ENCODE data around the gene ZEB2. TPM values are rescaled to one million over a fixed set of nuclear protein-coding genes. Genes with fewer than 3 reads are reported as not detected.

The ZEB2 gene
- total RNA-seq, 1 donor from 2014 or later: 0.26 TPM

DNA sequence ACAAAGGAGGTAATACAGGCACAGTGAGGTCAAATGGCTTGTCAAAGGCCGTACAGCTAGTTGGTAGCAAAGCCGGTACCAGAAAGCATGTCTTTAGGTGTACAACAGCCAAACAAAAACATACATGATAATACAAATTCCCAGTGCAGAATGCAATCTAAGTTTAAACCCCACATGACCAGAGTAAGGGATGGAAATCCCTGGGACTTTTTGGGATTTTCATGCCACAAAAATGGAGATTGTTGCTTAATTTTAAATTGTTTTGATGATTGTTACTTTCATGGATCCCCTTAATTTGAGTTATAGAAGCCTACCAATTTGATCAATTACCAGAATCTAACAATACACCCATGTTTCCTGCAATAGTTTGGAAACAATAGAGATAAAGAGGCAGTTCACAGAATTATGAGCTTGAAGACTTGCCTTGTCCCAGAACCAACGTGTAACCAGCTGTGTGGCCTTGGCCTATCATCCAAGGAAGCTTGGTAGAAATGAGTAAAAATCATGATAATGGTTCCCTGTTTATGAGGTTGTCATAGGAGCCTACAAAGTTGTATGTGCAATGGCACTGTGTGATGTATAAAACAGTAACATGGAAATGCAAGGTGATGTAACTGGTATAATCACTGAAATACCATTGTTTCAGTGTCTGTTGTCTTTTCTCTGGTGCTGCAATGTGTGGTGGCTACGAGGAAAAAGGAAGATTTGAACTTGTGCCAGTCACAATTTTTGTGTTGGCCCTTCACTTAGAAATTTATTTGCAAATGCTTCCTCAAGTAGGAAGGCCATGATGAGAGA lies 85.3 kb downstream of the ZEB2 start:
- no peak overlapping the region for H3K4me3 ChIP-seq (ENCODE audit: low read depth, low read length)
- FAIRE-seq (no peak), DNase-seq (ENCODE audit: low read depth) (no peak)
- peaks cover 2% of the 10 kb centered on the region for H3K27me3 ChIP-seq (ENCODE audit: control insufficient read depth, insufficient read depth, low read length)
- H3K36me3 ChIP-seq (ENCODE audit: control insufficient read depth, insufficient read depth, low read length): no peaks in the 10 kb centered on the region
- TF ChIP-seq, protein P1, sequence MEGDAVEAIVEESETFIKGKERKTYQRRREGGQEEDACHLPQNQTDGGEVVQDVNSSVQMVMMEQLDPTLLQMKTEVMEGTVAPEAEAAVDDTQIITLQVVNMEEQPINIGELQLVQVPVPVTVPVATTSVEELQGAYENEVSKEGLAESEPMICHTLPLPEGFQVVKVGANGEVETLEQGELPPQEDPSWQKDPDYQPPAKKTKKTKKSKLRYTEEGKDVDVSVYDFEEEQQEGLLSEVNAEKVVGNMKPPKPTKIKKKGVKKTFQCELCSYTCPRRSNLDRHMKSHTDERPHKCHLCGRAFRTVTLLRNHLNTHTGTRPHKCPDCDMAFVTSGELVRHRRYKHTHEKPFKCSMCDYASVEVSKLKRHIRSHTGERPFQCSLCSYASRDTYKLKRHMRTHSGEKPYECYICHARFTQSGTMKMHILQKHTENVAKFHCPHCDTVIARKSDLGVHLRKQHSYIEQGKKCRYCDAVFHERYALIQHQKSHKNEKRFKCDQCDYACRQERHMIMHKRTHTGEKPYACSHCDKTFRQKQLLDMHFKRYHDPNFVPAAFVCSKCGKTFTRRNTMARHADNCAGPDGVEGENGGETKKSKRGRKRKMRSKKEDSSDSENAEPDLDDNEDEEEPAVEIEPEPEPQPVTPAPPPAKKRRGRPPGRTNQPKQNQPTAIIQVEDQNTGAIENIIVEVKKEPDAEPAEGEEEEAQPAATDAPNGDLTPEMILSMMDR (IDR thresholded peaks at IDR 0.05; ENCODE audit: insufficient read depth, low read length, severe bottlenecking): no peak

DNA sequence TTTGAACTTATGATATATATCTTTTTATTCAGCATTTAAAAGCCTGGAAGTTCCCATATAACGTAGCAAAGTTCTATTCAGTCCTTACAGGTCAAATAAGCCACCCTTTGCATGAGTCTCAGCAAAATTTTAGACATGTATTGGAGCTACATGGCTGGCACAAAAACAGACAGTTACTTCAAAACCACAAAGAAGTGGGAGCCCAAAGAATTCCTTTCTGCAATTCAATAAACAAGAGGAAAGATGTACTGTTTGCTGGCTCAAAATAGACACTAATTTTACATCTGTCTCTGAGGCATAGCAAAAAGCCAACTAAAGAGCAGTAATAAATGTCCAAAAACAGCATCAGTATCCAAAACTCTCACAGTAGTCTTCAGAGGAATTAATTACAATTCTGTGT lies 87.0 kb downstream of the ZEB2 start:
- no peaks in the 10 kb centered on the region for H3K36me3 ChIP-seq (ENCODE audit: control insufficient read depth, insufficient read depth, low read length)
- FAIRE-seq (no peak), DNase-seq (ENCODE audit: low read depth) (no peak)
- peaks cover 2% of the 10 kb centered on the region for H3K27me3 ChIP-seq (ENCODE audit: control insufficient read depth, insufficient read depth, low read length)
- no peak overlapping the region for H3K4me3 ChIP-seq (ENCODE audit: low read depth, low read length)
- TF ChIP-seq, protein P1 (IDR thresholded peaks at IDR 0.05; ENCODE audit: insufficient read depth, low read length, severe bottlenecking): no peak

DNA sequence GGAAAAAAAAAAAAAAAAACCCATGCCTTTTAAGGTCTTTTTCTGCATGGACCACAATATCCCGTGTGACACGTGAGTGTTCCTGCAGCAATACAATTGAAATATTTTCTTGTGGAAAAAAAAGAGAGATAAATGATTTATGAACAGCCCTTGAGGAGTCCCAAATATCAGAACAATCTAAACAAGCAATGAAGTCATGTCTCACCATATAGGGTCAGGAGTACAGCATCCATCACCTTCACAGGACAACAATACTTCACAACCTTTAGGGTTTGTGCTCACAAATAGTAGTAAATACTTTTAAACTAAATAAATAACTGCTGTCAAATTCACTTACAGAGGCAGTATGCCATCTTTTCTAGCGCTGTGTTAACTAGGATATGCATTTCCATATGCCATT lies 87.9 kb downstream of the ZEB2 start:
- peaks cover 2% of the 10 kb centered on the region for H3K27me3 ChIP-seq (ENCODE audit: control insufficient read depth, insufficient read depth, low read length)
- H3K36me3 ChIP-seq (ENCODE audit: control insufficient read depth, insufficient read depth, low read length): no peaks in the 10 kb centered on the region
- FAIRE-seq (no peak), DNase-seq (ENCODE audit: low read depth) (no peak)
- TF ChIP-seq, protein P1 (IDR thresholded peaks at IDR 0.05; ENCODE audit: insufficient read depth, low read length, severe bottlenecking): no peak
- H3K4me3 ChIP-seq (ENCODE audit: low read depth, low read length): no peak overlapping the region

DNA sequence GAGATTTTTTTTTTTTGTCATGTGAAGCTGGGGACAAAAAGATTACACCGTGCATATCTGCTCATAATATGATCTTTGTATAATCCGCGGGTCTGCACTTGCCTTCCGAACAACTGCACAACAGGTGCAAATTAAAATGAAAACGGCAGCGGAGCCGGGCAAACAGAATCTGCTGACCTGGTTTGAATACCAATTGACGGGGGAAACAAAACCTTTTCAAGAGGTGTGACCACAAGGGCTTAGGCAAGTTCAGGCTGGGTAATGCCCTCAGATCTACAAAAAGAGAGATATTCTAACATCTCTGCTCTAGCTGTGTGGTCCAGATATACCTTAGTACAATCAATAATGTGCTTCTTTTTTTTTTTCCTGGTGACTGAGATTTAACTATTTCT lies 88.5 kb downstream of the ZEB2 start:
- TF ChIP-seq, protein P1 (IDR thresholded peaks at IDR 0.05; ENCODE audit: insufficient read depth, low read length, severe bottlenecking): no peak
- Histone ChIP-seq H3K27me3 (ENCODE audit: control insufficient read depth, insufficient read depth, low read length) (peaks cover 2% of the 10 kb centered on the region), H3K4me3 (ENCODE audit: low read depth, low read length) (no peak overlapping the region), H3K36me3 (ENCODE audit: control insufficient read depth, insufficient read depth, low read length) (no peaks in the 10 kb centered on the region)
- DNase-seq (ENCODE audit: low read depth) (no peak), FAIRE-seq (no peak)

DNA sequence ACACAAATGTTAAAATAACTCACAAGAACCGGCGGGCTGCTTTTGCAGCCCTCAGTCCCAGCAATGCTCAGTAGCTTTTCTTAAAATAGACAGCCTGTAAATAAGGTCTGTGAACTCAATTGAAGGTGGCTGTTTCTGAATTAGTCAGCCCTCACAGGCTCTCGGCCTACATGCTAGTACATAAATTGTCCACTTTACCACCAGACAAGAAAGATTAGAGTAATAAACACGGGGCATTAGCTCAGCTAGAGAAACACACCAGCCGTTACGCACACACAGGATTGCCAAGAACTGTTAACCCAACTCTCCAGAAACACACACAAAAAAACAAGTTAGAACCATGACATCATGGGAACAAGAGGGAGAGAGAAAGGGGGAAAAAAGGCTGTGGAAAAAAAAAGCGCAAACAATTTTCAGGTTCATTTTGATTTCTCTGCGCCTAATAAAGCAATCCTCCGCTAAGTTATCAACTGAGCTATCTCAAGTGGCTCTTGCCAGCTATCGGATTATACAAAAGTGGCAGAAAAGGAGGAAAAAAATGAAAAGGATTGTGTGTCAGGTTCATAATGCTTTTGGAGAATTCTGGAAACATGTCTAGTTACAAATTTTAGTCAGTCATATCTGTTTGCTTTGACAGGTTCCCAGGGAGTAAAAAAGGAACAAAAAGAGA lies 89.1 kb downstream of the ZEB2 start:
- Histone ChIP-seq H3K27me3 (ENCODE audit: control insufficient read depth, insufficient read depth, low read length) (peaks cover 2% of the 10 kb centered on the region), H3K36me3 (ENCODE audit: control insufficient read depth, insufficient read depth, low read length) (no peaks in the 10 kb centered on the region), H3K4me3 (ENCODE audit: low read depth, low read length) (no peak overlapping the region)
- TF ChIP-seq, protein P1 (IDR thresholded peaks at IDR 0.05; ENCODE audit: insufficient read depth, low read length, severe bottlenecking): no peak
- FAIRE-seq (no peak), DNase-seq (ENCODE audit: low read depth) (no peak)

Measured in bronchial epithelial cell (primary cell).